Activated gamma-delta T cell treated with Interleukin-2 at 50 U/mL for 16 hours (primary cell): Measurements from ENCODE around the gene OLAH.

ENCODE experiments used
- DNase-seq: peaks from one replicate; pipeline ENCODE4 v3.0.0-alpha.2; 2020

The OLAH gene

GRCh38 chr10:15072358-15072757, 28.6 kb downstream of the OLAH start:
- DNase-seq = no peak

GRCh38 chr10:15075421-15075820, 31.7 kb downstream of the OLAH start:
- no peak for DNase-seq

- DNase-seq = no peak
Measured at GRCh38 chr10:15083674-15084501, 40.1 kb downstream of the OLAH start.

GRCh38 chr10:15084502-15084922, 40.8 kb downstream of the OLAH start:
- no peak for DNase-seq

GRCh38 chr10:15088428-15089261, 44.9 kb downstream of the OLAH start, which contains the start of gene ACBD7:
Gene ACBD7 (minus strand): TSS chr10:15088776. CDS start chr10:15088728, 48 bp downstream.
- peak; percentile 75 for DNase-seq

- DNase-seq = no peak
Measured at GRCh38 chr10:15091418-15091817, 47.7 kb downstream of the OLAH start.

GRCh38 chr10:15092855-15093408, 49.2 kb downstream of the OLAH start:
- DNase-seq = no peak

GRCh38 chr10:15096661-15097010, 52.9 kb downstream of the OLAH start:
- no peak for DNase-seq

- DNase-seq = peak; percentile 95
Measured at GRCh38 chr10:15097011-15097812, 53.5 kb downstream of the OLAH start, which contains the start of gene RPP38. Gene RPP38 (plus strand): TSS chr10:15097355. CDS start chr10:15103315, 5,960 bp downstream.

GRCh38 chr10:15099886-15100285, 56.1 kb downstream of the OLAH start:
- DNase-seq = no peak

GRCh38 chr10:15103513-15103912, 59.8 kb downstream of the OLAH start:
- DNase-seq = no peak

GRCh38 chr10:15106352-15107013, 62.7 kb downstream of the OLAH start:
- DNase-seq = peak; percentile 67

GRCh38 chr10:15112657-15113056, 68.9 kb downstream of the OLAH start:
- no peak for DNase-seq

- DNase-seq = no peak
Measured at GRCh38 chr10:15113766-15114165, 70.0 kb downstream of the OLAH start.

- DNase-seq = no peak
Measured at GRCh38 chr10:15116225-15116624, 72.5 kb downstream of the OLAH start.

GRCh38 chr10:15118615-15119014, 74.9 kb downstream of the OLAH start:
- DNase-seq = no peak

- no peak for DNase-seq
Measured at GRCh38 chr10:15120523-15120922, 76.8 kb downstream of the OLAH start.

- DNase-seq = no peak
Measured at GRCh38 chr10:15121707-15122106, 78.0 kb downstream of the OLAH start.

- no peak for DNase-seq
Measured at GRCh38 chr10:15122477-15123030, 78.8 kb downstream of the OLAH start.
